Tibial nerve (tissue), 4 donors: ENCODE measurements around the gene CPT1B. TPM values are rescaled to one million over a fixed set of nuclear protein-coding genes. Genes with fewer than 3 reads are reported as not detected.

ENCODE experiments used
- DNase-seq, 2 donors: peaks; one replicate each; pipeline ENCODE4 v3.0.0-alpha.2; 2019; ENCODE audit warnings: low spot score in 2 of 2
- H3K27ac ChIP-seq, 4 donors: fragments of 200-600 bp; sonication (generic) in 3 of 4; one replicate each; pipeline ENCODE4 v1.5.1; 2017 to 2019; ENCODE audit warnings: mild to moderate bottlenecking in 1 of 4
- H3K27me3 ChIP-seq, 2 donors: fragments of 200-600 bp; sonication (generic) in 1 of 2; one replicate each; pipeline versions ENCODE4 v1.5.1 to v1.6.0; 2017 to 2019
- H3K36me3 ChIP-seq, 3 donors: fragments of 200-600 bp; sonication (generic); one replicate each; pipeline ENCODE4 v1.5.1; 2018 to 2019
- H3K4me1 ChIP-seq, 4 donors: fragments of 200-600 bp; sonication (generic) in 3 of 4; one replicate each; pipeline ENCODE4 v1.5.1; 2017 to 2019
- H3K4me3 ChIP-seq, 4 donors: fragments of 200-600 bp; sonication (generic) in 3 of 4; one replicate each; pipeline ENCODE4 v1.5.1; 2017 to 2019; ENCODE audit warnings: mild to moderate bottlenecking in 1 of 4, moderate library complexity in 1 of 4
- H3K9me3 ChIP-seq, 4 donors: fragments of 200-600 bp; sonication (generic) in 3 of 4; one replicate each; pipeline ENCODE4 v1.5.1; 2017 to 2019
- CTCF ChIP-seq, 5 experiments: fragments of 200-600 bp in 3 of 5; fragments of 450-650 bp in 2 of 5; sonication (generic) in 3 of 5; IDR thresholded peaks; one replicate each; pipeline ENCODE4 v1.5.1; 2016 to 2019; ENCODE audit warnings: antibody characterized with exemption in 5 of 5, mild to moderate bottlenecking in 3 of 5, moderate library complexity in 2 of 5
- EP300 ChIP-seq, 2 donors: sonication (generic); formaldehyde crosslinking; IDR thresholded peaks; one replicate each; pipeline ENCODE4 v1.6.1; 2017; ENCODE audit warnings: antibody characterized with exemption in 2 of 2, mild to moderate bottlenecking in 1 of 2
- POLR2A ChIP-seq, 2 donors: fragments of 450-650 bp; IDR thresholded peaks; one replicate each; pipeline ENCODE4 v1.6.1; 2017; ENCODE audit warnings: antibody characterized with exemption in 2 of 2, mild to moderate bottlenecking in 2 of 2, moderate library complexity in 2 of 2
- WGBS, 2 donors: methylation state at CpG; one replicate each; pipeline ENCODE4 v1.1.5; 2018; 5-methylcytosine and 5-hydroxymethylcytosine counted together
- total RNA-seq, 4 donors: library from RNA; depleted of rRNA; stranded (reverse); fragments of >200 nt; gene quantifications; one replicate each; pipeline ENCODE4 v1.1.0, GENCODE V29; 2016

CPT1B gene
- total RNA-seq, 4 donors from 2014 or later, result 7.2 to 22.6 (median 15.1) TPM

GRCh38 chr22:50625131-50625567 is 46.9 kb upstream of the CPT1B start:
- WGBS, 2 donors, result 76 to 82% methylated on average over 7 to 14 of the region's 14 CpGs
- Histone ChIP-seq H3K36me3 (peaks cover 0 to 23% (median 0%) of the 10 kb centered on the region in 3 donors), H3K4me3 (no peak overlapping the region), H3K9me3 (no peaks in the 10 kb centered on the region), H3K27me3 (no peaks in the 10 kb centered on the region), H3K4me1 (peaks cover 0 to 45% (median 31%) of the 10 kb centered on the region in 4 donors), H3K27ac (no peak overlapping the region)
- peak in 1 of 2 donors; percentile 6 for DNase-seq
- TF ChIP-seq EP300 (IDR thresholded peaks at IDR 0.05), result no peak
- no peak for TF ChIP-seq POLR2A (IDR thresholded peaks at IDR 0.05)
- no peak for TF ChIP-seq CTCF (IDR thresholded peaks at IDR 0.05)

DNA sequence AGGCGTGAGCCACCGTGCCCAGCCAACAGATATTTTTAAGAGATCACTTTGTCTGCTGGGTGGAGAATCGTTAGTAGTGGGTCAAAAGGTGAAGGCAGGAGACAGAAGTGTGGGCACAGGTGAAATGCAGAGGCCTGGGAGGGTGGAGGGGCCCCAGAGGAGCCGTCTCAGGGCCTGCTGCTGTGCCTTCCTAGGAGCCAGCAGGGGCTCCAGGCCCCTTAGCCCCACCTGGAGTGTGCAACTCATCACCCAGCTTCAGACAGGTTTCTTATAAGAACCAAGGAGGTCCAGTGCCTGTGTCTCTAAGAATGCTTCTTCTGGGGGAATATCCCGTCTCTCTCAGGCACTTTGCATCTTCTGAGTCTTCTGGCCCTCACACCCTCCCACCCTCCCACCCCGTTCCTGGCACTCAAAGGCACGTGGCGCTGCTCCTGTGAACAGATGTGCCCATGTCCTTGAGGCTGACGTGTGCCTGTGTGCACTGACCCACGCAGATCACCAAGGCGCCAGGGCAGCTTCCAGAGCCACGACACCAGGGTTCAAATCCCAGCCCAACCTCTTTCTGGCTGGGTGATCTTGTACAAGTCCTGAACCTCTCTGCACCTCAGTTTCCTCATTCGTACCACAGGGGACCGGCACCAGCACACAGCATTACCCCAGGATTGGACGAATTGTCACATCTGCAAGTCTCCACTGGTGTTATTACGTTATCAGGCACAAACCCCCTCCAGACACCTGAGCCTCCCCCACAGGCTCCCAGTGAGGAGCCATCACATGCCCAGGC is 46.3 kb upstream of the CPT1B start:
- Histone ChIP-seq H3K27ac (no peak overlapping the region), H3K27me3 (no peaks in the 10 kb centered on the region), H3K4me1 (peaks cover 0 to 49% (median 34%) of the 10 kb centered on the region in 4 donors), H3K36me3 (peaks cover 0 to 23% (median 0%) of the 10 kb centered on the region in 3 donors), H3K9me3 (no peaks in the 10 kb centered on the region), H3K4me3 (no peak overlapping the region)
- DNase-seq, result peak in 1 of 2 donors; percentile 7
- TF ChIP-seq POLR2A (IDR thresholded peaks at IDR 0.05) (no peak), CTCF (IDR thresholded peaks at IDR 0.05) (no peak), EP300 (IDR thresholded peaks at IDR 0.05) (no peak)
- 70 to 77% methylated on average over 15 to 16 of the region's 16 CpGs for WGBS, 2 donors

GRCh38 chr22:50622723-50623327 is 44.6 kb upstream of the CPT1B start:
- no peak overlapping the region for H3K4me3 ChIP-seq
- 65 to 76% methylated on average over 13 to 16 of the region's 16 CpGs for WGBS, 2 donors
- no peak for DNase-seq
- H3K27me3 ChIP-seq, result no peaks in the 10 kb centered on the region
- TF ChIP-seq EP300 (IDR thresholded peaks at IDR 0.05) (no peak), POLR2A (IDR thresholded peaks at IDR 0.05) (no peak), CTCF (IDR thresholded peaks at IDR 0.05) (no peak)
- H3K4me1 ChIP-seq, result peaks cover 0 to 41% (median 27%) of the 10 kb centered on the region in 4 donors
- no peaks in the 10 kb centered on the region for H3K9me3 ChIP-seq
- H3K27ac ChIP-seq, result peak overlapping the region in 1 of 4 donors; percentile 72
- H3K36me3 ChIP-seq, result peaks cover 0 to 23% (median 0%) of the 10 kb centered on the region in 3 donors

- peaks cover 0 to 23% (median 0%) of the 10 kb centered on the region in 3 donors for H3K36me3 ChIP-seq
- H3K9me3 ChIP-seq, result no peaks in the 10 kb centered on the region
- peak overlapping the region in 1 of 4 donors; percentile 23 for H3K4me3 ChIP-seq
- peak overlapping the region in 1 of 4 donors; percentile 72 for H3K27ac ChIP-seq
- DNase-seq, result no peak
- 22% methylated on average over 16 to 18 of the region's 18 CpGs for WGBS, 2 donors
- peaks cover 0 to 35% (median 24%) of the 10 kb centered on the region in 4 donors for H3K4me1 ChIP-seq
- TF ChIP-seq EP300 (IDR thresholded peaks at IDR 0.05), result no peak
- peak in 1 of 5 experiments; percentile 6 for TF ChIP-seq CTCF (IDR thresholded peaks at IDR 0.05)
- no peak for TF ChIP-seq POLR2A (IDR thresholded peaks at IDR 0.05)
- H3K27me3 ChIP-seq, result no peaks in the 10 kb centered on the region
Observed at GRCh38 chr22:50621948-50622722, 43.9 kb upstream of the CPT1B start.
